GM18868 (cell line): ENCODE results near the gene KDM2A.
A peak's percentile ranks its signal among the peaks of the same experiment; 100 is the strongest.

Experiments used
- ATAC-seq: cut with Tn5 transposase; IDR thresholded peaks from one replicate; pipeline ENCODE4 v1.9.1; 2021; ENCODE audit warnings: mild to moderate bottlenecking, moderate library complexity; ENCODE audit not compliant: unreplicated experiment

The KDM2A gene

GRCh38 chr11:67282876-67283371 lies 163.9 kb downstream of the KDM2A start:
- ATAC-seq: no peak

GRCh38 chr11:67283481-67283963 lies 164.5 kb downstream of the KDM2A start:
- ATAC-seq: no peak

- no peak for ATAC-seq
Measured at GRCh38 chr11:67284811-67285540, 165.9 kb downstream of the KDM2A start.

GRCh38 chr11:67285541-67286498 lies 166.8 kb downstream of the KDM2A start:
- no peak for ATAC-seq

GRCh38 chr11:67286621-67287333 lies 167.7 kb downstream of the KDM2A start:
- ATAC-seq: no peak

- no peak for ATAC-seq
Measured at GRCh38 chr11:67287355-67288197, 168.5 kb downstream of the KDM2A start.

GRCh38 chr11:67288198-67288451 lies 169.1 kb downstream of the KDM2A start:
- no peak for ATAC-seq

GRCh38 chr11:67288452-67289225 lies 169.6 kb downstream of the KDM2A start:
- ATAC-seq: peak; percentile 66

GRCh38 chr11:67289226-67289650 lies 170.2 kb downstream of the KDM2A start, which contains the start of gene ANKRD13D:
Gene ANKRD13D (plus strand): TSS chr11:67289303. CDS start chr11:67289461, 158 bp downstream.
- peak; percentile 53 for ATAC-seq

- ATAC-seq: no peak
Measured at GRCh38 chr11:67289651-67290479, 170.8 kb downstream of the KDM2A start.

- no peak for ATAC-seq
Measured at GRCh38 chr11:67290801-67291200, 171.7 kb downstream of the KDM2A start.

GRCh38 chr11:67291481-67292381 lies 172.7 kb downstream of the KDM2A start:
- no peak for ATAC-seq

GRCh38 chr11:67292671-67293070 lies 173.6 kb downstream of the KDM2A start:
- ATAC-seq: no peak

GRCh38 chr11:67293090-67293489 lies 174.0 kb downstream of the KDM2A start:
- no peak for ATAC-seq

- no peak for ATAC-seq
Measured at GRCh38 chr11:67295846-67296245, 176.8 kb downstream of the KDM2A start.

GRCh38 chr11:67298786-67299185 lies 179.7 kb downstream of the KDM2A start:
- ATAC-seq: no peak

GRCh38 chr11:67299471-67300191 lies 180.6 kb downstream of the KDM2A start:
- no peak for ATAC-seq
